Ovary (tissue), 3 donors: Measurements from ENCODE around the gene IL11.

Experiments used
- CTCF ChIP-seq, 3 donors: fragments of 450-650 bp in 2 of 3; fragments of 200-600 bp in 1 of 3; IDR thresholded peaks; one replicate each; pipeline versions ENCODE4 v1.5.1 to v1.8.0; 2016 to 2022; ENCODE audit warnings: antibody characterized with exemption in 3 of 3, mild to moderate bottlenecking in 1 of 3
- POLR2A ChIP-seq: fragments of 450-650 bp; IDR thresholded peaks from one replicate; pipeline ENCODE4 v1.6.1; 2017; ENCODE audit warnings: antibody characterized with exemption, mild to moderate bottlenecking, moderate library complexity
- donor health status: DM: no; HTN: no; CAD: no.

- no peak for TF ChIP-seq POLR2A
- no peak for TF ChIP-seq CTCF (IDR thresholded peaks at IDR 0.05)
Observed at GRCh38 chr19:55376241-55376933, 6.1 kb upstream of the IL11 start, which contains the start of gene TMEM190.
